HCT116 (cell line): Measurements from ENCODE around the gene RPL15.

Source experiments
- CTCF ChIP-seq, 3 experiments: fragments of 200-600 bp in 1 of 3; sonication (generic) in 1 of 3; IDR thresholded peaks in 2 of 3; conservative IDR thresholded peaks in 1 of 3; 2 replicates each; pipeline ENCODE4 v1.5.1; 2012 to 2017; ENCODE audit warnings: low read depth in 2 of 3, low read length in 2 of 3, antibody characterized with exemption in 1 of 3, borderline replicate concordance in 1 of 3, control low read depth in 1 of 3, mild to moderate bottlenecking in 1 of 3, mixed read lengths in 1 of 3, mixed run types in 1 of 3, moderate library complexity in 1 of 3; ENCODE audit not compliant: insufficient read depth in 1 of 3
- EZH2phosphoT487 ChIP-seq: fragments of 200-600 bp; IDR thresholded peaks from 2 replicates; pipeline ENCODE4 v1.6.1; 2018; ENCODE audit warnings: antibody characterized with exemption, borderline replicate concordance
- FOSL1 ChIP-seq: IDR thresholded peaks from 2 replicates; pipeline ENCODE4 v1.6.1; 2012; ENCODE audit warnings: low read depth
- MAX ChIP-seq: IDR thresholded peaks from 2 replicates; pipeline ENCODE4 v1.6.1; 2012
- POLR2AphosphoS5 ChIP-seq: IDR thresholded peaks from 2 replicates; pipeline ENCODE4 v1.6.1; 2011; ENCODE audit warnings: mild to moderate bottlenecking, low read depth, low read length, moderate library complexity
- REST ChIP-seq: IDR thresholded peaks from 2 replicates; pipeline ENCODE4 v1.6.1; 2012; ENCODE audit warnings: low read depth
- YY1 ChIP-seq: IDR thresholded peaks from 2 replicates; pipeline ENCODE4 v1.6.1; 2011; ENCODE audit warnings: low read length, low read depth, moderate library complexity, mild to moderate bottlenecking; ENCODE audit not compliant: insufficient replicate concordance; ENCODE audit errors: extremely low read depth
- ZFX ChIP-seq: fragments of 450-650 bp; IDR thresholded peaks from 2 replicates; pipeline ENCODE4 v1.6.1; 2017

GRCh38 chr3:23919628-23920027 lies 2.7 kb downstream of the RPL15 start:
- TF ChIP-seq ZFX (no peak), FOSL1 (no peak), POLR2AphosphoS5 (no peak), CTCF (IDR thresholded peaks at IDR 0.05 in 2 of 3, conservative IDR thresholded peaks at IDR 0.05 in 1 of 3; ENCODE audit: borderline replicate concordance in 1 of 3, insufficient read depth in 1 of 3, low read depth in 2 of 3, low read length in 2 of 3) (no peak), EZH2phosphoT487 (no peak), MAX (no peak), YY1 (no peak), REST (no peak)
